NCI-H1092 treated with DMSO at 0.1 percent for 48 hours (cell line): ENCODE data around the gene GK.
"Not testable (repeated sequence)": the region's sequence is repeated elsewhere in the genome, so short reads cannot be mapped to it uniquely, and the experiment has no call there.

Source experiments
- DNase-seq: peaks from one replicate; lab custom pipeline; 2025; lab: John Stamatoyannopoulos, UW

Gene GK

DNA sequence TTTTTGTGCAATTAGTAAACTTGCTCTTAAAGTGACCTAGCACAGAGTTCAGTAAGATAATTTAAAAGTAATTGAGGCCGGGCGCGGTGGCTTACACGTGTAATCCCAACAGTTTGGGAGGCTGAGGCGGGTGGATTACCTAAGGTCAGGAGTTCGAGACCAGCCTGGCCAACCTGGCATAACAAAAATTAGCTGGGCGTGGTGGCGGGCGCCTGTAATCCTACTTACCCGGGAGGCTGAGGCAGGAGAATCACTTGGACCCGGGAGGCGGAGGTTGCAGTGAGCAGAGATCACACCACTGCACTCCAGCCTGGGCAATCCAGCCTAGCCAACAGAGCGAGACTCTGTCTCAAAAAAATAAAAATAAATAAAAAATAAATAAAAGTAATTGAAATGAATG, 1.2 kb downstream of the GK start:
- not testable (repeated sequence) for DNase-seq

DNA sequence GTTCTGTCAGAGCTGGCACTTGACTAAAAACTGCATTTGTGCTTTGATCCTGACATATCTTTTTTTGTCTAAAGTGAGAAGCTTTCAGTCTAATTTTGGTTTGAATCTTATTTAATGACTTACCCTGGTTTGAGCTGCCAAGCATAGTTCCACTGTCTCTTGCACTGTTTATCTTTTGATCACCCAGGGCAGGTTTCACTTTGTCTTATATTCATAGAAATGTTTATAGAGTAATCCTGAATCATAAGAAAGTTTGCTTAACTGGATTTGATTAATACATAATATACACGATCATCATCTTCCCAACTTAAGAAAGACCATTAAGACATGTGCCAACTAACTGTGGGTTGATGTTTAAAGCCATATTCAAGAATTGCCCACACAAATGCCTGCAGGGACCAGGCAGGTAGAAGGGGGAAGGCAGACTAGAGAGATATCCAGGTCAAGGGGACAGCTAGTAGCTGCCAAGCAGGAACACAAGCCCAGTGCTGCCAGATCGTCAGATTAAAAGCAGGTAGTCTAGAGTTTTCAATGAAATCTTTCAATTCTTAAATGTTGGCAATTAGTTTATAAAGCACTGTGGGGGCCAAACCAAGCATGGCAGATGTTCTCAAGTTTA, 1.9 kb downstream of the GK start:
- DNase-seq: no peak

DNA sequence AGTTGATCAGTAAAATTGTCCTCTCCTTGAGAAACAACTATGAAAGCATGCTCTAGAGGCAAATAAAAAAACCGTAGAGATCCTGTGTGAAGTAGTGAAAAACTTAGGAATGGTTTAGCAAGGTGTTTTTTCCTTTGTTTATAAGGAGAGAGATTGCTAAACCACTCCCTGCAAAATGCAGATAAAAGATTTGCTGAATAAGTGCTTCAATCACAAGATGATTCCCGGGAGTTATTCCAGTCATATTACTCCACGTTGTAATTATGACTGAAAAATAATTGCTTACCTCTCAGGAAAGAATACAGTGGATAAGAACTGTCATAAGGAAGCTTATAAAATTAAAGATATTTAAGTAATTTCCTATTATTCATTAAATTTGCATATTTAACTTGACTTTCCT, 2.8 kb downstream of the GK start:
- no peak for DNase-seq

DNA sequence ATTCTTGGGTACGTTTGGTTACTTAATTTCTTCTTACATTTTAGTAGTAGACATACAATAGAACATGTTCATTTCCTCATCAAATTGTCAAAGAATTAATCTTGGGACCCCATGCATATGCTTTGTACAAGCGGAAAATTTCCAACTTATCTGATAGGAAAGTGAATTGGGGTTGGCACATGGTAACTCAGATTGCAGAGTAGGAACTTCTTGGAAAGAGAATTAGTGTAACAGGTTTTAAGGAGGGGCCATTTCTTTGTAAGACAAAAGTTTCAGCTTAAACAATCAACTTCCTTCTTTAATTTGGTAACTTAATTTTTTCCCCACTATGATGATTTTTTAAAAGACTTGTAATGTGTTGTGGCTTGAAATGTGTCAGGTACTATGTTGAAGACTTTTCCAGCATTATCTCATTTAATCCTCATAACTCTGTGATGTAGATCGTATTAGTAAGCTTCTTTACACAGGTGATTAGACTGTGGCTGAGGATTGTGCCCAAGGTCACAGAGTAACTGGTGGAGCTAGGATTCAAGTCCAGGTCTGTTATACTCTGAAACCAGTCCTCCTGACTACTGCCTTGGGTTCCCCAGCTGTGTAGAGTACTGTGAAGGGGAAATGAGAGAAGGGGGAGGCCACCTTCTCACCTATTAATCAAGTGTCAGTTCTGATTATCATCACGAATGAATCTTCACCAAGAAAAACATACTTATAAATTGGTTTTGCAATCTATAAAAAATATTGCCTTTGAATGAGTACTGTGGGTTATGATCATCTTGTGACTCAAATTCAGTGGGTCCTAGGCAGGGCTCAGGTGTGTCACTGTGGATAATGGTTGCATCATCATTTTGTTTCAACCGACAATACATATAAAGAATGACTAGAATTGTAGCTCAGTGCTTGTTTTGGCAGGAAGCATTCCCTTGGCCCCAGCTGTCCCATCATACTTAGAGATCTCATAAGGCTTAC, 4.3 kb downstream of the GK start:
- DNase-seq: no peak

DNA sequence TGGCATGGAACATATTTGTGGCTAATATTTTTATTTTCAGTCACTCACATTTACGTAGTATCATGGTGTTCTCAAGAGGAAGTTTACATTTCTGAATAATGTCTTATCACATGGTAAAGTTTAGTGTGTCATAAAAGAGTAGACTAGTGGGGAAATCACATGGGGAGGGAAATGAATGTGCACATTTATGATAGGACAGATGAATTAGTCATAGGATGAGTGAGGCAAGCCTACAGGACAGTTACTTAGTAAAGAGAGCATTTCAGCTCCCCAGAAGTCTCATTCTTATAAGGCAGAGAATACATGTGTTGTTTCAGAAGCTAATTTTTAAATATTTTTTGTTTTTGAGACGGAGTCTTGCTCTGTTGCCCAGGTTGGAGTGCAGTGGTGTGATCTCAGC, 6.2 kb downstream of the GK start:
- DNase-seq: no peak

DNA sequence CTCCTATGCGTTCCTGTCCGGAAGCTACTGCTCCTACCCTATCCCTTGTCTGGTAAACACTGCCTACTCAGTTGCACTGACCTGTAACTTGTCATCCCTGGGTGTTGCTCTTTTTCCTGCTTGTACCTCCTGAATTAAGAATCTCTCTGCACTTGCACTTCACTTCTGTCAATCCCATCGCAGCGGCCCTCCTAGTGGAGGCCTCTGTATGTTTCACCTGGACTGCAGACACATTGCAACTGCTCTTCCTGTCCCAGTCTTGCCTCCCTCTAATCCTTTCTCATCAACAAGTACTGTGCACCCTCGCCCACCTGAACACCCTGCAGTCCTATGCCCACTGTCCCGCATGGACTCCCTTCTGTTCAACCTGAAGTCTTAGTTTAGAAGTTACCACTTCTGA, 8.0 kb downstream of the GK start:
- DNase-seq: no peak

DNA sequence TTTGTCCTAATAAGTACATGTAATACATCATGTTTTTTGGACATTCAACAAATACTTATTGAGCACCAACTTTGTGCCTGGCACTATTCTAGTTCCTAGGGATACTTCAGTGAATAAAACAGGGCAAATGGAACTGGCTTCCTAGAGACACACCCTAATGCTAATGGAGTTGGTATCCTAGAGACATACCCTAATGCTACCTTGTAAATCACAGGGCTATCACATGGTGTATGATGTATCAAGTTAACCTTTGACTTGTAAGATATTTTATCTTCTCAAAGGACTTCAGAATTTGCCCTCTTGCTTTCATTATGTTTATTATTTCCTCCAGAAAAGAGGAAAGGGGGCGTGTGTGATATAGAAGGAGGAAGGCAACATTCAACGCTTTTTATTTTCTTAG, 10.1 kb downstream of the GK start:
- DNase-seq: no peak

DNA sequence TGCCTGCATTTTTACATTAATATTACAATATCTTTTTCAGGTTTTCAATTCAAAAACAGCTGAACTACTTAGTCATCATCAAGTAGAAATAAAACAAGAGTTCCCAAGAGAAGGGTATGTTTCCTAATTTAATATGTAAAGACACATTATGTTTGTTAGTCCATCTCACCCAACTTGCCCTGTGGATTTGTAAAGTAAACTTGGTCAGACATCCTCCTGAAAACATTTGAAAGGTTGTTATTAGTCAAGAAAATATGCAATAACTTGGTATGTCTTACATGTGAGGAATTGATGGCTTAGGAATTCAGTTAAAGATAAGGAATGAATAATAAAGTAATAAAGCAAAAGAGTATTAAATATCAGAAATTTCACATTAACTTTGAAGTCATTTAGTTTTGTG, 12.2 kb downstream of the GK start:
- no peak for DNase-seq

DNA sequence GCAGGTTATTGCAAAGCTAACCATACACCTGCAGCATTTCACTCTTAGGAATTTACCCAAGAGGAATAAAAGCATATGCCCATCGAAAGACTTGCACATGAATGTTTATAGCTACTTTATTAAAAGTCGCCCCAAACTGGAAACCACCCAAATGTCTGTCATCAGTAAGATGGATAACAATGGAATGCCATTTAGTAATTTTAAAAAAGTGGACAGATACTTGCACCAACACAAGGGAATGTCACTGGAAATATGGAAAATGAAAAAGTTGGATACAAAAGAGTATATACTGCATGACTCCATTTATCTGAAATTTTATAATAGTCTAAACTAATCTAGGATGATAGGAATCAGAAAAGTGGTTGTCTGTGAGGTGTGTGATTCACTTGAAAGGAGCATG, 12.9 kb downstream of the GK start:
- no peak for DNase-seq

DNA sequence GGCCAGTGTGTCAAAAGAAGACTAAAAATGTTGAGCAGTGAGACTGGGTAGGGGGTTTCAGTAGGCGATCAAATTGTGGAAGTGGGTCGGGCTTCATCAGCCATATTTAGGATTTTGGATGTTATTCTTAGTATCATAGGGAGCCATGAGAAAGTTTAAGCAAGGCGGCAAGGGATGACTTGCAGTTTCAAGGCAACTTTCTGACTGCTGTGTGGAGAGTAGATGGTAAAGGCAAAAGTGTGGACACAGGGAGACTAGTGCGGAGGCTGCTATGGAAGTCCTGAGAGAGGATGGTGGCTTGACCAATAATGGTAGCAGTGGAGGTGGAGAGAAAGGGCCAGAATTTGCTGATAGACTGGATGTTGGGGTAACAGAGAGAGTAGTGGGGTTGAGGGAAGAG, 15.4 kb downstream of the GK start:
- DNase-seq: no peak

DNA sequence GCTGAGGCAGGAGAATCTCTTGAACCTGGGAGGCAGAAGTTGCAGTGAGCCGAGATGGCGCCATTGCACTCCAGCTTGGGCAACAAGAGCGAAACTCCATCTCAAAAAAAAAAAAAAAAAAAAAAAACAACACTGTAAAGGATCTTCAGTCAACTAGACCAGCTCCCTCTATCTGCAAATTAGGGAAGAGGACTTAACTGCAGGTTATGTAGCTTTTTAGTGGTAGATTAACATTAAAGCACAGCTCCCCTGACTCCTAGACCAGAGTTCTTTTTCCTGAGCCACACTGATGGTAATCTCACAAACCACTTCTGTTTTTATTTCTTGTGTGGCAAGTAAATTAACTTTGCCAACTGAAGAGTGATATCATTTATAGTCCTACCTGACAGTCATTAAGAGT, 18.0 kb downstream of the GK start:
- not testable (repeated sequence) for DNase-seq

DNA sequence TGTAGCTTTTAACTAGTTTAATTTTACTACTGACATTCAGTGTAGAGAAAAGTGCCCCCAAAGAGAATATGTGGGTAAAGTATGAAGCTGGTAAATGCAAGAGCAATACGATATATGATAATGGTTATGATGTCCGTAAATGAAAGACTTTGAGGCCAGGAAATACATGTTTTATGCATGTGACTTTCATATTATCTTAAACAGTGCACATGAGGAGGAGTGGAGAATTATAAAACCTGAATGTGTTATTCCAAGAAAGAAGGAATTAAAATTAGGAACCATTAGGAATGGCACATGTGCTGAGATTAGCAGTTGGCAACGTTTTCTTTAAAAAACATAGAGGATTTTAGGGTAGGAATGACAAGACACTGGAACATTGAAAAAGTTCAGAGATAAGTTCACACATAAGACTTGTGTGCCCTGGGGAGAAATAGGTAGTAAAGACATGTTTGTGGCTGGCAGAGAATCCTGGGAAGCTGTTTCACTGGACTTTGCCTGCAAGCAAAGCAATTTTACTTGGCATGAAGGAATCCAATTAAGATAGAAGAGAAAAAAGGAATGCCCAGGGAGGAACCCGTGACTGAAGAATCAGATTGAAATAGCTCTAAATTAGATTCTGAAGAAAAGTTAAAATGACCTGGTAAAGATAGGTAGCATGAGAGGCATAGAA, 20.0 kb downstream of the GK start:
- DNase-seq: no peak

DNA sequence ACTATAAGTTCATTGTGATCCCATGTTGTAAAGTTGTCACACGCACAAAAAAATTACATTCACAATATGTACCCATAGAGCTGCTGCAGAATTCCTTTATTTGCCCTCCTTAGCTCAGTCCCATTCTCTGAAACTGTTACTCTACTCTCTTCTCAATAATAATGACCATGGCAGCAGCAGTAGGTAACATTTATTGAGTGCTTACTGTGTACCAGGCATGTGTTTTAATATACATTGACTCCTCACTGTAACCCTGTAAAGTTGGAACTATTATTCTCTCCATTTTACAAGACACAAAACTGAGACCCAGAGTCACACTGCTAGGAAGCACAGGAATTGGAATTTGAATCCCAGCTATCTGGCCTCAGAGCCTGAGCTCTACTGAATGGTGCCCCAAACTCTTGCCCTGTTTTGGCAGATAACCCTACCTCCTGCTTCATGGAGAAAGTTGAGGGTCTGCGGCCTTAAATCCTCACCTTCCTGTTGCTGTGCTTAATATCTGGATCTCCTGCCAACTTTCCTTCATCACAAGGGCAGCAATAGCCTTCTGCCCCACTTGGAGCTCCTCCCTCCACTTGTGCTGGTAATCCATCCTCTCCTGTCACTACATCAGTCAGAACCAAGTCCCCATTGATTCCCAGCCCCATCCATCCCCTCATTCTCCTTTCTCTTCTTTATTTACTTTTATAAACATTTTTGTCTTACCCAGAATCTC, 20.8 kb downstream of the GK start:
- DNase-seq: no peak

DNA sequence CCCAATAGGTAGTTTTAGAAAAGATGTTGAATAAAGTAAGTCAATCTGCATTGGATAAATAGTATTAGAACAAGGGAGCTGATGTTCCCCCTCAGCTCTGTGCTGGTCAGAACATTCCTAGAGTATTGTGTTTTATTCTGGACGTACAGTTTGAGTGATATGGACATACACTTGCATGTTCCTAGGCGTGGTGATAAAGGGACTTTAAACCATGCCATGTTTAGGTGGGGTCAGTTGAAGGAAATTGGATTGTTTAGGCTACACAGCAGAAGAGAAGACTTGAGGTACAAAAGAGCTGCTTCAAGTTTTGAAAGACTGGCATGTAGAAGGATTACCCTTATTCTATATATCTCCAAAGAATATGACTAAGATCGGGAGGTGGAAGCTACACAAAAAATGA, 21.6 kb downstream of the GK start:
- DNase-seq: no peak

DNA sequence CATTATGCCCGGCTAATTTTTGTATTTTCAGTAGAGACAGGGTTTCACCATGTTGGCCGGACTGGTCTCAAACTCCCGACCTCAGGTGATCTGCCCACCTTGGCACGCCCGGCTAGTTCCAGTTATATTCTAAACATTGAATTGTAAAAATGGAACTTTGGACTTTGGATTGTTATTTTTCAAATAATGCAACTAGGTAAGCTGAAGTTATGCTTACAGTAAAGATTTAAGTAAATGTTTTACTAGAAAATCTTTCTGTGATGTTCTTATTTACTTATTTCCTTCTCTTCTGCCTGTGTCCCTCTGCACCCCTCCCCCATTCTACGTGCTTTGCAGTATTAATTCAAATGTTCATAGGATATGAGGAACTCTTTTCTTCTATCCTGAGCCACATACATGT, 26.1 kb downstream of the GK start:
- DNase-seq: no peak

DNA sequence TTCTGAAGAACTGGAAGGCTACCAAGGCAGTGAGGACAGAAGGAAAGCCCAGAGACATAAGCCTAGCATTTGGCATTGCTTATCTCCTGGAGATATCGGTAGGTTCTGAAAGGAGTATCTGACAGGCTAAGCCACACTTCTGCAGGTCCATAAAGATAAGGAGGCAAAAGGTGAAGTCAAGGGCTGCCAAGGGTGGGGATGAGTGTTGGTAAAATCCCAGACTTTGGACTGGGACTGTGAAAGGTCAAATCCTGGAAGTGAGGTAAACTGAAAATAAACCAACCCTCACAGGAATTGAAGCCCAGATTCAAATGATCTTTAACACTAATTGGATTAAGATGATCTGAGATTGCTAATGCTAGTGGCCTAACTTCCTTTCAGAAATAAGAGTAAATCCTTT, 27.4 kb downstream of the GK start:
- no peak for DNase-seq

DNA sequence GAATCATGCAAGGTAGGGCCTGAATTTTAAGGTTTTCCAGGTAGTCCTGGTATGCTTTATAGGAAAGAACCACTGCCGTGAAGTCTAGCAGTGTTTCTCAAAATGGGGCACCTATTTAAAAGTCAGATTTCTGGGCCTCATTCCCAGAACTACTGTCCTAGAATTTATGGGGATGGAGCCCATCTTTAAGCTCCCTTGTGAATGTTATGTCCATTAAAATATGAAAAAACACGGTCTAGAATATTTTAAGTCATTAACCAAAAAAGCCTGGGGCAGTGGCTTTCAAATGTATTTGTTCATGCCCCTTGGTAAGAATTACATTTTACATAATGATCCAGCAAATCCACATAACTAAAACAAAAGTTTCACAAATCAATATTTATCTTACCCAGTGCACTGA, 35.4 kb downstream of the GK start:
- no peak for DNase-seq

DNA sequence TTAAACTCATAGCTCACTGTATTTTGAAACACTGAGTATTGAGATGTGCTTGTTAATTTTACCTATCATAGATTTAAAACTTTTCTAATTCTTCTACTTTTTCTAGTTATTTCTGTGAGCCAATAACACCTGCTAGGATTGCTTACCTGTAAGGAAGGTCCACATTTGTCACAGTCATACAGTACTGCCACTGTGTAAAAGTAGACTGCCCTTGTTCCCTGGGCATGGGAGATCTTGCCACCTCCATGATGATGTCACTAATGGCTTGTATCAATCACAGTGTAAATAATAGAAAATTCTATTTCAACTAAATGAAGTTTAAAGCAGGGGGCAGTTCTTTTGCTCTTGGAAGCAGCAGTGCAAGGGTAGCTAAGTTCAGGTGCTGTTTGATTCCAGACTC, 35.9 kb downstream of the GK start:
- no peak for DNase-seq

DNA sequence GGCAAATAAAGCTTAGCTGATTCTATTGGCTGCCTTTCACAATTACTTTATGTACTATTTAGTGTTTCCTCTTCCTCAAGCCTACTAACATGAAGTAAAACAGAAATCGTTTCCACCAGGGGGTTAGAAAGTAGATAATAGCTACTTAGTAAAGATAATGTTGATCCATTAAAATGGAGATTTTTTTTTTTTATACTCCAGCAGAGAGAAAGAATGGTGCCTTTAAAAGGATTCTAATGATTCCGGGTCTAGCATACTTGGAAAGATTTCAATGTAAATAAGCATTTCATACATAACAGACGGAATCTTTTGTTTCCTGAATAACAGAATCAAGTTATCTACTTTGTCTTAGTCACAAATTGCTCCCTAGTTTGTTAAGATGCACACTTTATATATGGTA, 37.1 kb downstream of the GK start:
- no peak for DNase-seq

DNA sequence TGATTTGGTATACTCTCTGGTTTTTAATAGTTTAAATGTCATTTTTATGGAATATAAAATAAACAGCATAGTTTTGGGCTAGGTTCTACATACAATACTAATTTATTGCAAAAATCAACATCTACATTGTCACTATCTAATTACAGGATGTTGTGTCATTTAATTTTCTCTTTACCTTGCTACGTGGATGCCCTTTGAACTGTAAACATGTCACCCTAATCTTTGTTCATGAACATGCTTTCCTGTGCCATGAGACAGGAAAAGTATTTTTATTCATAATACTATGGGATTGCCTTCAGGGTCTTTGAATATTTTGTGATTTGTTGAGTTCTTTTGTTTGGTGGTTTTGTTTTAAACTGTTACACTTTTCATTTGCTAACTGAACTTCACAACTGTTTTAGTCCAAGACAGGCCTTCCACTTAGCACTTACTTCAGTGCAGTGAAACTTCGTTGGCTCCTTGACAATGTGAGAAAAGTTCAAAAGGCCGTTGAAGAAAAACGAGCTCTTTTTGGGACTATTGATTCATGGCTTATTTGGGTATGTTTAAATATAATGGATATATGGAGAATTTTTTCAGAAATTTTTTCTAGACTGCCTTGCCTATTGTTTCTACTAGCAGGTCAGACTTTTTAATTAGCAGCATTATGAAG, 40.9 kb downstream of the GK start:
- no peak for DNase-seq

DNA sequence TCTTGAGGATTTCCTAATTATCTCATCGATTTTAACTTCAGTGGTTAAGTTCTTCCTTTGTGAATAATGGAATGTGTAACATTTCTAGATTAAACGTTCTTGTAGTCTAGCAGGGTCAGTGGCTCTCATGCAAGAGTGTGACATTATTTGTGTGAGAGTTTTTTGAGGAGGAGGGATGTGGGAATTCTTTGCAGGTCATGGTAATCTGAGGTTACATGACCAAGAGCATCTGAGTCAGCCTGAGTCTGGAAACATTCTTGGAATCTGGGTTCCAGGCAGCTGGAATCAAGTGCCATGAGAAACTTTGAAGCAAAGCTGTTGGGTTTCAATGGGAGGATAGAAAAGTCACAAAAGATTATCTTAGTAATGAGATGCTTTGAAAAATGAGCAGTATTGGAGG, 49.5 kb downstream of the GK start:
- no peak for DNase-seq

DNA sequence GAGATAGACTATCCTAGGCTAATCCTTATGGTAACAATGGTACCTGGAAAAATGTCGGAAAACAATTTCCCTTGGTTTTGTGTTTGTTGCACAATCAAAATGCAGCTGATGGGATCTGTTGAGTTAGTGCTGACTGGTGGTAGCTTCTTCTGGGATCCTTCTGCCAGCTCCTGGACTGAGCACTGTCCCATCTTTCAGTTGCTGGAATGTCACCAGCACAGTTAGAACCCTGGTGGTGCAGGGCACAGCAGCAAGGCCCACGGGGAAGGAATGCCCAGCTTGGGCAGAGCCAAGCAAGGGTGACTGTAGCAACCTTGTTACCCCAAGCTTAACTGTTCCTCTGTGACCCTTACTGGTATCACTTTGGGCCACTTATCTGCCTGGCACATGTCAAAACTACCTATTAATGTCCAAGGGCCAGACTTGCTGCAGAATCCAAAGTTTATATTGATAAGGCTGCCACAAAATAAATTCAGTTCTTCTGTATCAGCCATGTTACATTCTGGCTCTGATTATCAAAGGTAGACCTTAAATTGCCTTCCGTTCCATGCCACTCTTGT, 53.1 kb downstream of the GK start:
- no peak for DNase-seq
